ENCODE data around the gene ASB3. TPM values are rescaled to one million over a fixed set of nuclear protein-coding genes. Genes with fewer than 3 reads are reported as not detected.
"Not testable (repeated sequence)": the region's sequence is repeated elsewhere in the genome, so short reads cannot be mapped to it uniquely, and the experiment has no call there.

ASB3 gene
- total RNA-seq, 4 donors from 2014 or later, result 7.0 to 14.7 (median 8.6) TPM

DNA sequence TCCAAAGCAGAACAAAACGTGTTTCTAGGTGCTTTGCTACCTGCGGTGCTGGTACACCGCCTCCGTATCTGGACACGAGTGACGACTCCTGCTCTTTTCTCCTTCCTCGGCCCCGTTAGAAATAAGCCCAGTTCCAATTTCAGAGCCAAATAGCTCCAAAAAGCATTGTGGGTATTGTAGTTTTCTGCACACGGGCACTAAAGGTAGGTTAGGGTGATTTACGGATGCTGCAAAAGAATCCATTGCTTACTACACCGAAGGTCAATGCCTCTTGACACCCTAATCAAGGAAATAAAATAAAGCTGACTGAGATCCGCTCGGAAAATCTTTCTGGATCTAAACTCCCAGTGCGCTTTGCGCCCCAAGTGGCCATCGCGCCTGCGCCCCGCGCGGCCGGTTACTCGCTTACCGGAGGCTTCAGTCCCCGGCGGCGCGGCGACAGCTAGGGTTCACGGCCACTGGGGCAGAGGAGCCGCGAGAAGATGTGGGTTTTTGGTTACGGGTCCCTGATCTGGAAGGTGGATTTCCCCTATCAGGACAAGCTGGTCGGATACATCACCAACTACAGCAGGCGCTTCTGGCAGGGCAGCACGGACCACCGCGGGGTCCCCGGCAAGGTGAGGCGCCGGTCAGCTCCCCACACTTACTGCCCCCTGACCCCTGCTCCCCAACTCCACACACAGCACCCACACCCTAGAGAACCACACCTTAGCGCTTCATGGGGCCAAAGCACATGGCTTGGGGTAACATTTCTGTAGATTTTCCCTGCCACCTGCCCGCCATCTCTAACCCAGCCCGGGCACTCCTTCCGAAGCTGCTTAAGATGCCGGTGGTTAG, 19.1 kb downstream of the ASB3 start, which contains the start of gene CHAC2:
CHAC2 (plus strand) TSS at position 400 of the 837 bp plus-strand sequence; CDS start at position 483, 83 bp downstream.
- intact Hi-C loops (cut with DNase I), result no loop called here
- Histone ChIP-seq H3K27me3 (no peaks in the 10 kb centered on the region), H3K4me3 (peak within 1 kb of the TSS; percentile 66 to 86 (median 81)), H3K36me3 (peaks cover 0 to 16% (median 7%) of the 10 kb centered on the region in 3 donors), H3K27ac (peak within 1 kb of the TSS; percentile 77 to 88 (median 85)), H3K9me3 (no peaks in the 10 kb centered on the region), H3K4me1 (peaks cover 0 to 19% (median 8%) of the 10 kb centered on the region in 3 donors)
- TF ChIP-seq POLR2A (IDR thresholded peaks at IDR 0.05), result peak in 2 of 4 donors; percentile 11 to 31
- TF ChIP-seq CTCF (IDR thresholded peaks at IDR 0.05), result peak in 5 of 6 experiments; percentile 40 to 64 (median 53)
- WGBS, 2 donors, result 0 to 2% methylated on average over 16 to 29 of the region's 46 CpGs
- DNase-seq, result peak; percentile 13

GRCh38 chr2:53765767-53766166, 21.0 kb downstream of the ASB3 start:
- no peak for DNase-seq
- Histone ChIP-seq H3K27me3 (no peaks in the 10 kb centered on the region), H3K4me1 (peaks cover 0 to 19% (median 8%) of the 10 kb centered on the region in 3 donors), H3K36me3 (peaks cover 0 to 34% (median 8%) of the 10 kb centered on the region in 3 donors), H3K4me3 (no peak overlapping the region), H3K9me3 (no peaks in the 10 kb centered on the region), H3K27ac (no peak overlapping the region)
- TF ChIP-seq CTCF (IDR thresholded peaks at IDR 0.05), result no peak
- intact Hi-C loops (cut with DNase I), result no loop called here
- WGBS, 2 donors, result 86 to 100% methylated on average over 1 of the region's 1 CpG

GRCh38 chr2:53757206-53757605, 29.5 kb downstream of the ASB3 start:
- H3K27ac ChIP-seq; H3K9me3 ChIP-seq; intact Hi-C loops (cut with DNase I); DNase-seq; H3K27me3 ChIP-seq; H3K4me3 ChIP-seq: not testable (repeated sequence)
- WGBS, 2 donors, result 95 to 97% methylated on average over 14 of the region's 14 CpGs
- H3K36me3 ChIP-seq, result peaks cover 0 to 62% (median 4%) of the 10 kb centered on the region in 3 donors
- H3K4me1 ChIP-seq, result peaks cover 0 to 13% (median 0%) of the 10 kb centered on the region in 3 donors

- TF ChIP-seq POLR2A (IDR thresholded peaks at IDR 0.05) (no peak), CTCF (IDR thresholded peaks at IDR 0.05) (no peak)
- no peaks in the 10 kb centered on the region for H3K27me3 ChIP-seq
- peaks cover 0 to 56% (median 4%) of the 10 kb centered on the region in 3 donors for H3K36me3 ChIP-seq
- intact Hi-C loops (cut with DNase I), result no loop called here
- 94% methylated on average over 12 to 15 of the region's 15 CpGs for WGBS, 2 donors
- H3K9me3 ChIP-seq, result no peaks in the 10 kb centered on the region
- DNase-seq, result no peak
- H3K4me1 ChIP-seq, result peaks cover 0 to 19% (median 0%) of the 10 kb centered on the region in 3 donors
- no peak overlapping the region for H3K27ac ChIP-seq
- H3K4me3 ChIP-seq, result no peak overlapping the region
Measured at GRCh38 chr2:53756644-53757043, 30.1 kb downstream of the ASB3 start.

- no peak overlapping the region for H3K4me3 ChIP-seq
- H3K27ac ChIP-seq, result no peak overlapping the region
- H3K36me3 ChIP-seq, result peaks cover 0 to 43% (median 4%) of the 10 kb centered on the region in 3 donors
- TF ChIP-seq CTCF (IDR thresholded peaks at IDR 0.05), result no peak
- no peak for TF ChIP-seq POLR2A (IDR thresholded peaks at IDR 0.05)
- no peaks in the 10 kb centered on the region for H3K27me3 ChIP-seq
- 51 to 58% methylated on average over 2 of the region's 2 CpGs for WGBS, 2 donors
- no peaks in the 10 kb centered on the region for H3K9me3 ChIP-seq
- H3K4me1 ChIP-seq, result peaks cover 0 to 32% (median 0%) of the 10 kb centered on the region in 3 donors
- intact Hi-C loops (cut with DNase I), result no loop called here
- no peak for DNase-seq
Measured at GRCh38 chr2:53755121-53755520, 31.6 kb downstream of the ASB3 start.
